ENCODE measurements around the gene ITGB2.

Gene ITGB2

DNA sequence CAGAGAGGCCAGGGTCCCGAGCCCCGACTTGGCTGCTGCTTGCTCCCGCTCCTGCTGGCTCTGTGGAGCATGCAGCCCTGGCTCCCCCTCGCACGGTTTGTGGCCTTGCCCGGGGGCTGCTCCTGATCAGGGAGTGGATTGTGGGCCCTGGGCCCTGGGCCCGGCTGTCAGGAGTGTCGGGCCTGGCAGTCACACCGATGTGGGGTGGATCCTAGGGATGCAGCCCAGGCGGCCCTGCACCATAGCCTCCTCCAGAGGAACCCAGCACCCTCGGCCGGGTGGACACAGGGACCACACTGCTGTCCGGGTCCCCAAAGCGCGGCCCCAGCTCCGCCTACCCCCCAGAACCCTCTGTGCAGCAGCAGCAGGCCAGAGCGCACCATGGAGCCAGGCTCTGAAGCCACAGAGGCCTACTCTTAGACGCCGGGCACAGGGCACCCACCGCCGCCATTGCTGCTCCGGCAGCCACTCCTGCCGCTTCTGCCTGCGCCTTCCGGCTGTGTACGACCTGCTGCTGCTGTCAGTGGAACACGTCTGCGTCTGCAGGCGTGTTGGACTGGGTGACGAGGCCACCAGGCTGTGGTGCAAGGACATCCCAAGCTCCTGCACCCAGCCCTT is 28.6 kb upstream of the ITGB2 start:
- TF ChIP-seq CTCF (conservative IDR thresholded peaks at IDR 0.05) = no peak
- H3K27ac ChIP-seq = peak overlapping the region; percentile 43

- no peak for TF ChIP-seq CTCF (conservative IDR thresholded peaks at IDR 0.05)
Measured at GRCh38 chr21:44948426-44949120, 27.9 kb upstream of the ITGB2 start.

DNA sequence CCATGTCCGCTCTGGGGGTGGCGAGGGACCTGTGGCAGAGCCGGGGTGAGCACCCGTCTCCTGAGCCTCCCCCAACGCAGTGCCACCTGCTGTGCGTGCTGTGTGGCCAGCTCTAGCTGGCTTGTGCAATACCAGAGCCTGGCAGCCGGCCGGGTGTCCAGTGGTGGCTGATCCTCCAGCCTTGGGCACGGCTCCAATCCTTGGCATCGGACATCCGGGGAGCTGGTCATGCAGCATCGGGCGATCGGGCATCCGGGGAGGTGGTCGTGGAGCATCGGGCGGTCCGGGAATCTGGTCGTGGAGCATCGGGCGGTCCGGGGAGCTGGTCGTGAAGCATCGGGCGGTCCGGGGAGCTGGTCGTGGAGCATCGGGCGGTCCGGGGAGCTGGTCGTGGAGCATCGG is 27.2 kb upstream of the ITGB2 start:
- no peak for TF ChIP-seq CTCF (conservative IDR thresholded peaks at IDR 0.05)
- peak overlapping the region; percentile 5; the same call in 1 of the 2 replicates for H3K27ac ChIP-seq

More at GRCh38 chr21:44948426-44949120, 27.9 kb upstream of the ITGB2 start:
- peak overlapping the region; percentile 43 for H3K27ac ChIP-seq

DNA sequence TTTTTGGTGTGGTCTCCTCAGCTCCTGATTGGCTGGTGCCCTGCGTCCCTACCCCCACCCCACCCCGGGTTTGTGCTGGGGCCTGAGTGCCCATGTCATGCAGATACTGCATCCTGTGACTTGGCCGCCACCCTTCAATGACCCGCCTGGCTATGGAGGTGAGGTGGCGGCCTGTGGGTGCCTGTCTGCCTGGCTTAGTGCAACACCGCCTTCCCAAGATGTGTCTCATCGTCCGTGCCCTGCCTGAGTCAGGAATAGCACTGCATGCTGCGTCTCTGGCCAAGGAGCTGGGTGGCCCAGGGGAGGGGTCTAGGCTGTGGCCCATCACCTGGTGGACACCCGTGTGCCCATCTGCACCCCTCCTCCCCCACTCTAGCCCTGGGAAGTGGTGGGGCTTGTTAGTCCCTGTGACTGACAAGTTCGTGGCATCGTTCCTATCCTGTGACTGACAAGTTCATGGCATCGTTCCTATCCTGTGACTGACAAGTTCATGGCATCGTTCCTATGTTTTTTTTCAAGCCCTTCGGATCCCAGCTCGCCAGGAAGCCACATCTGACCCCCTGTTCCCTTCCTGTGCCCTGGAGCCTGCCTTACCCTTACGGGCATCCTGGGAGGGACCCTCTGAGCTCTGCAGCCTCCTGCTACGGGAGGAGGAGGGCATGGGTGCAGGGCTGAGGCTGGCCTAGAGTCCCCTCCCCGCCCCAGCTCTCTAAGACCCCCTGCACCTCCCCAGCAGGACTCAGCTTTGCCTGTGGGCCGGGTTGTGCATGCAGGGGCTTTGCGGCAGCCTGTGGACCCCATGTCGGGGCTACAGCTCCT is 26.6 kb upstream of the ITGB2 start:
- peak overlapping the region; percentile 5; the same call in 1 of the 2 replicates for H3K27ac ChIP-seq
- TF ChIP-seq CTCF (conservative IDR thresholded peaks at IDR 0.05) = no peak

DNA sequence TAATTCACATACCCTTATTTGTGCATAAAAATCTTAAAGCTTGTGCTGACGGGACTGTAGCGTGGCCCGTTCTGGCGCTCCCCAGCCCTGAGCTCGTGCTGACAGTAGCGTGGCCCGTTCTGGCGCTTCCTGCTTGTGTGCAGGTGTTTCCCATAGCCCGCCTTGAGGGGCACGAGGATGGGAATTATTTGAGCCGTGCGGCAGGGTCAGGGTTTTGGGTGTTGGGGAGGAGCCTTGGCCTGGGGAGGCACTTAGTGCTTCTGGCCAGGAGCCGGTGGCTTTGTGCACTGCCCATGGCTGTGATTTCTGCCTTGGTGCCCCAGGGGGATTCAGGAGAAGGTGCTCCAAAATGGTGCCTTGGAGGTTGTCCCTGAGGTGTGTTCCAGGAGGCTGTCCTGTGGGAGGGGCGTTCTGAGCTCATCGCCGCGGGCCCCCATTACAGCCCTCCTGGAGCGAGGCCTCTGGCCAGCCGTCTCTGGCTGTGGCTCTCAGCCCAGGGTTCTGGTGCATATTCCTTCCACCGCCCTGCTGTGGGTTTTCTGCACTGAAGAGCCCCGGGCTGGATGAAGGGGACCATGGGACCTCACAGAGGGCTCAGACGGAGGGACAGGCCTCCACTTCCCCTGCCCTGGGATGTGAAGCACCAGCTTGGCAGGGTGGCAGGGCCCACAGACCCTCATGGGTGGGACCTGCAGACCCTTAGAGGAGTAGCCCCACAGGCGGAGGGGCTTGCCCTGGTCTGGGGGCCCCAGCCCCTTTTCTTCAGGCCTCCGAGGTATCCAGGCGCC is 25.7 kb upstream of the ITGB2 start:
- TF ChIP-seq CTCF (conservative IDR thresholded peaks at IDR 0.05) = no peak
- no peak overlapping the region for H3K27ac ChIP-seq

DNA sequence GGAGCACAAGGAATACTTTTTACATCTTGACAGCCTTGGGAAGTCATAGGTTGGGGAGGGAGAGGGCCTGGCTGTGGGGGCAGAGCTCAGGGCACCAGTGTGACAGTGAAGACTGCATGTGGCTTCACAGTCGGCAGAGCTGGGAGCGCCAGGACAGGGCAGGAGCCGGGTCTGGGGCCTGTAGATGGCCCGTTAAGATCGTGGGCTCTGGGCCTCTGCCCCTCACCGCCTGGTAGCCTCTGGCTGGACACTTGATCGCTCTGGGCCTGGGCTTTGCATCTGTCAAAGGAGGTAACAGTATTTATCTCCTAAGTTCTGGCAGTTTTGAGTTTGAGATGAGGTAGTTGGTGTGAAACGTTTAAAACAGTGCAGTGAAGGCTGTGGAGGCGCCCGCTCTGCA is 23.9 kb upstream of the ITGB2 start:
- H3K27ac ChIP-seq = no peak overlapping the region
- TF ChIP-seq CTCF (conservative IDR thresholded peaks at IDR 0.05) = no peak
